ENCODE results near the gene SCAPER.

Gene SCAPER

DNA sequence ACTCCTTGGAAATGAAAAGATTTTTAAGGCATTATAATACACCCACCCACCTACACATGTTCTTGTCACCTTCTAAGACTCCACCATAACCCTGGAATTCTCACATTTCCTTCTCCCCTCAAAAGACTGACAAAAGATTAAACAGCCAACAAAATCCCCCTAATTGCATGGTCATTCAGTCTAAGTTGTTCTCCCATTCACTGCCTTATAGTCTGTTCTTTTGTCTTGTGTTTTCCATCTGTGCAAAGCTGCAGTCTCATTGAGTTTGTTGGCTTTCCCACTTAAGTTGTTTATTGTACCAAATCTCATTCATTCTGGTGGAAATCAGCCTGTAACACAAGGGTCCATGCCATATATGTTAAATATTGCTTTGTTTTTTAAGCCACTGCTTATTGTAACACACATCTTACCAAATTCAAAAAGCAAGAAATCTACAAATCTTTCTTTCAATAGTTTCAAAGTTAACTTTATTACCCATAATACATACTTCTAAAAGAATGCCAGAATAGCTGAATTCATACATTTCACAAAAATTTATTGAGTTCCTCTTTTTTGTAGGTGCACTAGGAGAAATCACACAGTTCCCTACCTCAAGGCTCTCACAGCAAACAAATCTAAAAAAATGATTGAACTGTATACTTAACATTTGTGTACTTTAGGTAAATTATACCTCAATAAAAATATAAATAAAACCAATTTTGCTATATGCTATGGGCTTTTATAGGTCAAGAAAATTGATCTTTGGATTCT is 24.0 kb upstream of the SCAPER start:
- no peak overlapping the region for H3K4ac ChIP-seq (ENCODE audit: low read length)
- H2BK15ac ChIP-seq (ENCODE audit: low read length) = no peak overlapping the region
- H2AK5ac ChIP-seq (ENCODE audit: low read depth, low read length) = no peak overlapping the region
- H3K36me3 ChIP-seq (replicated peaks in 1 of 2; ENCODE audit: control insufficient read depth in 2 of 2, insufficient read depth in 2 of 2, low read length in 2 of 2) = peaks cover 0 to 19% of the 10 kb centered on the region in 2 donors
- no peak overlapping the region for H3K4me3 ChIP-seq (ENCODE audit: low read length in 2 of 2)
- H3K27ac ChIP-seq (replicated peaks; ENCODE audit: low read length) = no peak overlapping the region
- H4K91ac ChIP-seq (ENCODE audit: low read depth, low read length, poor library complexity) = no peak overlapping the region
- H2AFZ ChIP-seq (ENCODE audit: low read length) = no peak overlapping the region
- H3K4me1 ChIP-seq (ENCODE audit: control insufficient read depth in 2 of 2, insufficient read depth in 1 of 2, low read depth in 1 of 2, low read length in 2 of 2) = peaks cover 2 to 21% of the 10 kb centered on the region in 2 donors
- no peak overlapping the region for H2BK120ac ChIP-seq (ENCODE audit: low read depth, low read length)
- no peak overlapping the region for H2BK5ac ChIP-seq (ENCODE audit: low read length)
- no peak for DNase-seq (ENCODE audit: low spot score)
- no peak overlapping the region for H3K9ac ChIP-seq (ENCODE audit: low read depth, low read length, poor library complexity)
- H3K79me1 ChIP-seq (ENCODE audit: low read depth, low read length) = no peaks in the 10 kb centered on the region
- H3K23ac ChIP-seq (ENCODE audit: low read depth, low read length, poor library complexity) = no peak overlapping the region
- no peak overlapping the region for H4K8ac ChIP-seq (ENCODE audit: low read depth, low read length)
- H2BK12ac ChIP-seq (ENCODE audit: low read length) = no peak overlapping the region
- H3K9me3 ChIP-seq (replicated peaks in 1 of 2; ENCODE audit: control insufficient read depth in 2 of 2, insufficient read depth in 1 of 2, low read depth in 1 of 2, low read length in 2 of 2) = no peaks in the 10 kb centered on the region
- no peak overlapping the region for H3K14ac ChIP-seq (ENCODE audit: low read length)
- no peak overlapping the region for H3K18ac ChIP-seq (ENCODE audit: low read length)
- peaks cover 0 to 5% (median 0%) of the 10 kb centered on the region in 3 experiments for H3K27me3 ChIP-seq (ENCODE audit: control insufficient read depth in 3 of 3, insufficient read depth in 3 of 3, low read depth in 1 of 3, low read length in 3 of 3)
- no peak overlapping the region for H3K4me2 ChIP-seq (ENCODE audit: insufficient read depth, low read length, poor library complexity, severe bottlenecking)

- no CpG with 5 or more reads among the region's 3 CpGs for WGBS, 2 donors (ENCODE audit: extremely low coverage in 2 of 2, insufficient read length in 2 of 2, insufficient replicate concordance in 1 of 2)
- Histone ChIP-seq H3K9me3 (replicated peaks in 1 of 2; ENCODE audit: control insufficient read depth in 2 of 2, insufficient read depth in 1 of 2, low read depth in 1 of 2, low read length in 2 of 2) (no peaks in the 10 kb centered on the region), H4K91ac (ENCODE audit: low read depth, low read length, poor library complexity) (no peak overlapping the region)
Measured at GRCh38 chr15:76928201-76928600, 23.1 kb upstream of the SCAPER start.

GRCh38 chr15:76916369-76916768 is 11.2 kb upstream of the SCAPER start:
- Histone ChIP-seq H3K36me3 (replicated peaks in 1 of 2; ENCODE audit: control insufficient read depth in 2 of 2, insufficient read depth in 2 of 2, low read length in 2 of 2) (no peaks in the 10 kb centered on the region), H2AFZ (ENCODE audit: low read length) (no peak overlapping the region), H3K9ac (ENCODE audit: low read depth, low read length, poor library complexity) (no peak overlapping the region), H3K4me1 (ENCODE audit: control insufficient read depth in 2 of 2, insufficient read depth in 1 of 2, low read depth in 1 of 2, low read length in 2 of 2) (no peaks in the 10 kb centered on the region), H2BK5ac (ENCODE audit: low read length) (peak overlapping the region; percentile 19), H3K79me1 (ENCODE audit: low read depth, low read length) (no peaks in the 10 kb centered on the region), H3K4ac (ENCODE audit: low read length) (no peak overlapping the region), H3K4me3 (ENCODE audit: low read length in 2 of 2) (no peak overlapping the region), H3K23ac (ENCODE audit: low read depth, low read length, poor library complexity) (peak overlapping the region; percentile 93), H2BK15ac (ENCODE audit: low read length) (peak overlapping the region; percentile 25), H3K18ac (ENCODE audit: low read length) (peak overlapping the region; percentile 33), H4K91ac (ENCODE audit: low read depth, low read length, poor library complexity) (peak overlapping the region; percentile 27), H2BK120ac (ENCODE audit: low read depth, low read length) (no peak overlapping the region), H3K14ac (ENCODE audit: low read length) (no peak overlapping the region), H2BK12ac (ENCODE audit: low read length) (peak overlapping the region; percentile 77), H4K8ac (ENCODE audit: low read depth, low read length) (no peak overlapping the region), H3K9me3 (replicated peaks in 1 of 2; ENCODE audit: control insufficient read depth in 2 of 2, insufficient read depth in 1 of 2, low read depth in 1 of 2, low read length in 2 of 2) (no peaks in the 10 kb centered on the region), H3K27ac (replicated peaks; ENCODE audit: low read length) (no peak overlapping the region), H3K27me3 (ENCODE audit: control insufficient read depth in 3 of 3, insufficient read depth in 3 of 3, low read depth in 1 of 3, low read length in 3 of 3) (peaks cover 0 to 43% (median 0%) of the 10 kb centered on the region in 3 experiments), H3K4me2 (ENCODE audit: insufficient read depth, low read length, poor library complexity, severe bottlenecking) (no peak overlapping the region), H2AK5ac (ENCODE audit: low read depth, low read length) (peak overlapping the region; percentile 61)
- WGBS, 2 donors (ENCODE audit: extremely low coverage in 2 of 2, insufficient read length in 2 of 2, insufficient replicate concordance in 1 of 2) = no CpG with 5 or more reads among the region's 13 CpGs
- no peak for DNase-seq (ENCODE audit: low spot score)

More at GRCh38 chr15:76928201-76928600, 23.1 kb upstream of the SCAPER start:
- no peak overlapping the region for H2AK5ac ChIP-seq (ENCODE audit: low read depth, low read length)
- H3K27me3 ChIP-seq (ENCODE audit: control insufficient read depth in 3 of 3, insufficient read depth in 3 of 3, low read depth in 1 of 3, low read length in 3 of 3) = peaks cover 0 to 5% (median 0%) of the 10 kb centered on the region in 3 experiments
- H3K23ac ChIP-seq (ENCODE audit: low read depth, low read length, poor library complexity) = no peak overlapping the region
- H3K4me3 ChIP-seq (ENCODE audit: low read length in 2 of 2) = no peak overlapping the region
- no peak overlapping the region for H3K4ac ChIP-seq (ENCODE audit: low read length)
- no peak overlapping the region for H3K14ac ChIP-seq (ENCODE audit: low read length)
- peaks cover 0 to 9% of the 10 kb centered on the region in 2 donors for H3K36me3 ChIP-seq (replicated peaks in 1 of 2; ENCODE audit: control insufficient read depth in 2 of 2, insufficient read depth in 2 of 2, low read length in 2 of 2)
- no peak overlapping the region for H2BK5ac ChIP-seq (ENCODE audit: low read length)
- no peaks in the 10 kb centered on the region for H3K79me1 ChIP-seq (ENCODE audit: low read depth, low read length)
- no peak overlapping the region for H2BK120ac ChIP-seq (ENCODE audit: low read depth, low read length)
- no peak overlapping the region for H4K8ac ChIP-seq (ENCODE audit: low read depth, low read length)
- no peak overlapping the region for H2BK15ac ChIP-seq (ENCODE audit: low read length)
- H3K4me2 ChIP-seq (ENCODE audit: insufficient read depth, low read length, poor library complexity, severe bottlenecking) = no peak overlapping the region
- H3K18ac ChIP-seq (ENCODE audit: low read length) = no peak overlapping the region
- H2BK12ac ChIP-seq (ENCODE audit: low read length) = no peak overlapping the region
- peak overlapping the region; percentile 2 for H2AFZ ChIP-seq (ENCODE audit: low read length)
- peak overlapping the region; percentile 21 for H3K27ac ChIP-seq (replicated peaks; ENCODE audit: low read length)
- no peak overlapping the region for H3K9ac ChIP-seq (ENCODE audit: low read depth, low read length, poor library complexity)
- H3K4me1 ChIP-seq (ENCODE audit: control insufficient read depth in 2 of 2, insufficient read depth in 1 of 2, low read depth in 1 of 2, low read length in 2 of 2) = peaks cover 2 to 19% of the 10 kb centered on the region in 2 donors
- no peak for DNase-seq (ENCODE audit: low spot score)

DNA sequence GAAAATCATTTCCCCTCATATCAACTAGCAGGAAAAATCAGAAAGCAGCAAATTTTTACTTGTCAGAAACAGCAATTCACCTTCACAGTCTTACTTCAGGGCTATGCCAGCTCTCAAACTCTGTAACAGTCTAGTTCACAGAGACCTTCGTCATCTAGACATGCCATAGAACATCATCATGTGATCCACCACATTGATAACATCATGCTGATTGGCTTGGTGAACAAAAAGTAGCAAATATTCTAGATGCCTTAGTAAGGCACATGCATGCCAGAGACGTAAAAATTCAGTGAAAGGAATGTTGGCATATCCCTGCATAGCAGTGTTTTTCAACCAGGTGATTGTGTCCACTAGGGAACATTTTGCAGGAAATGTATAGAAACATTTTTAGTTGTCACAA is 8.6 kb upstream of the SCAPER start:
- no peak overlapping the region for H3K4ac ChIP-seq (ENCODE audit: low read length)
- WGBS, 2 donors (ENCODE audit: extremely low coverage in 2 of 2, insufficient read length in 2 of 2, insufficient replicate concordance in 1 of 2) = no CpG with 5 or more reads among the region's 2 CpGs
- no peak overlapping the region for H2BK120ac ChIP-seq (ENCODE audit: low read depth, low read length)
- no peak for DNase-seq (ENCODE audit: low spot score)
- no peak overlapping the region for H3K9ac ChIP-seq (ENCODE audit: low read depth, low read length, poor library complexity)
- peaks cover 0 to 44% (median 2%) of the 10 kb centered on the region in 3 experiments for H3K27me3 ChIP-seq (ENCODE audit: control insufficient read depth in 3 of 3, insufficient read depth in 3 of 3, low read depth in 1 of 3, low read length in 3 of 3)
- H3K18ac ChIP-seq (ENCODE audit: low read length) = no peak overlapping the region
- no peak overlapping the region for H2BK15ac ChIP-seq (ENCODE audit: low read length)
- H4K8ac ChIP-seq (ENCODE audit: low read depth, low read length) = no peak overlapping the region
- H3K4me2 ChIP-seq (ENCODE audit: insufficient read depth, low read length, poor library complexity, severe bottlenecking) = no peak overlapping the region
- H3K36me3 ChIP-seq (replicated peaks in 1 of 2; ENCODE audit: control insufficient read depth in 2 of 2, insufficient read depth in 2 of 2, low read length in 2 of 2) = no peaks in the 10 kb centered on the region
- H3K79me1 ChIP-seq (ENCODE audit: low read depth, low read length) = no peaks in the 10 kb centered on the region
- no peak overlapping the region for H3K4me3 ChIP-seq (ENCODE audit: low read length in 2 of 2)
- H3K23ac ChIP-seq (ENCODE audit: low read depth, low read length, poor library complexity) = no peak overlapping the region
- no peak overlapping the region for H3K27ac ChIP-seq (replicated peaks; ENCODE audit: low read length)
- H3K14ac ChIP-seq (ENCODE audit: low read length) = no peak overlapping the region
- no peaks in the 10 kb centered on the region for H3K9me3 ChIP-seq (replicated peaks in 1 of 2; ENCODE audit: control insufficient read depth in 2 of 2, insufficient read depth in 1 of 2, low read depth in 1 of 2, low read length in 2 of 2)
- no peak overlapping the region for H4K91ac ChIP-seq (ENCODE audit: low read depth, low read length, poor library complexity)
- no peaks in the 10 kb centered on the region for H3K4me1 ChIP-seq (ENCODE audit: control insufficient read depth in 2 of 2, insufficient read depth in 1 of 2, low read depth in 1 of 2, low read length in 2 of 2)
- H2BK5ac ChIP-seq (ENCODE audit: low read length) = no peak overlapping the region
- H2AK5ac ChIP-seq (ENCODE audit: low read depth, low read length) = no peak overlapping the region
- no peak overlapping the region for H2BK12ac ChIP-seq (ENCODE audit: low read length)
- no peak overlapping the region for H2AFZ ChIP-seq (ENCODE audit: low read length)

Measured in neuronal stem cell (in vitro differentiated cells).